ENCODE results near the gene CIITA. TPM values are rescaled to one million over a fixed set of nuclear protein-coding genes. Genes with fewer than 3 reads are reported as not detected.
"Not testable (repeated sequence)": the region's sequence is repeated elsewhere in the genome, so short reads cannot be mapped to it uniquely, and the experiment has no call there.

CIITA gene
- polyA plus RNA-seq (2013) = 126 TPM

GRCh38 chr16:10876799-10877341, at the start of gene CIITA:
CIITA (plus strand) TSS chr16:10877202; CDS start chr16:10877331, 129 bp downstream.
- peak within 1 kb of the TSS; percentile 36 to 95 (median 84) for H3K4me3 ChIP-seq (ENCODE audit: control insufficient read depth in 1 of 7, extremely low read depth in 1 of 7, insufficient read depth in 4 of 7, low read depth in 2 of 7, low read length in 6 of 7)
- no peaks in the 10 kb centered on the region for H3K9me3 ChIP-seq (ENCODE audit: control extremely low read depth in 1 of 5, control insufficient read depth in 4 of 5, insufficient read depth in 2 of 5, low read depth in 1 of 5, low read length in 4 of 5)
- 0% methylated on average over 8 of the region's 9 CpGs for WGBS (ENCODE audit: insufficient coverage)
- no peaks in the 10 kb centered on the region for H3K27me3 ChIP-seq (replicated peaks in 2 of 5; ENCODE audit: control insufficient read depth in 4 of 5, insufficient read depth in 5 of 5, low read length in 4 of 5)
- DNase-seq = peak; percentile 95 to 99 (median 99)
- ChIA-PET POLR2A (interaction anchor here (1.5 kb wide), 1 partner anchor 56 kb away, joined by 3 read pairs; no protein-coding TSS in a partner anchor), CTCF (interaction anchor here (0.7 to 4.3 kb wide), 11 partner anchors 9 to 562 kb away, joined by 3 to 28 read pairs (median 3); no protein-coding TSS in a partner anchor)
- H3K27ac ChIP-seq (ENCODE audit: insufficient read depth in 1 of 2, low read depth in 1 of 2, low read length in 2 of 2, poor library complexity in 1 of 2, severe bottlenecking in 2 of 2) = peak within 1 kb of the TSS; percentile 56 to 78
- H3K36me3 ChIP-seq (ENCODE audit: control insufficient read depth in 4 of 4, insufficient read depth in 4 of 4, low read length in 3 of 4) = peaks cover 0 to 8% (median 0%) of the 10 kb centered on the region in 4 experiments
- peaks cover 17 to 85% (median 67%) of the 10 kb centered on the region in 4 experiments for H3K4me1 ChIP-seq (ENCODE audit: control extremely low read depth in 1 of 4, control insufficient read depth in 4 of 4, insufficient read depth in 4 of 4, low read length in 3 of 4)

GRCh38 chr16:10827691-10828341, 49.2 kb upstream of the CIITA start:
- WGBS (ENCODE audit: insufficient coverage) = 97% methylated on average over 11 of the region's 11 CpGs
- no peak for DNase-seq
- Histone ChIP-seq H3K36me3 (ENCODE audit: control insufficient read depth in 4 of 4, insufficient read depth in 4 of 4, low read length in 3 of 4) (no peaks in the 10 kb centered on the region), H3K4me3 (ENCODE audit: control insufficient read depth in 1 of 7, extremely low read depth in 1 of 7, insufficient read depth in 4 of 7, low read depth in 2 of 7, low read length in 6 of 7) (no peak overlapping the region), H3K9me3 (ENCODE audit: control extremely low read depth in 1 of 5, control insufficient read depth in 4 of 5, insufficient read depth in 2 of 5, low read depth in 1 of 5, low read length in 4 of 5) (no peaks in the 10 kb centered on the region), H3K27ac (ENCODE audit: insufficient read depth in 1 of 2, low read depth in 1 of 2, low read length in 2 of 2, poor library complexity in 1 of 2, severe bottlenecking in 2 of 2) (peak overlapping the region in 1 of 2 experiments; percentile 52), H3K27me3 (replicated peaks in 2 of 5; ENCODE audit: control insufficient read depth in 4 of 5, insufficient read depth in 5 of 5, low read length in 4 of 5) (no peaks in the 10 kb centered on the region), H3K4me1 (ENCODE audit: control extremely low read depth in 1 of 4, control insufficient read depth in 4 of 4, insufficient read depth in 4 of 4, low read length in 3 of 4) (peaks cover 0 to 26% (median 18%) of the 10 kb centered on the region in 4 experiments)
- CTCF ChIA-PET = interaction anchor here (0.7 to 1.8 kb wide), 2 partner anchors 19 to 41 kb away, joined by 3 to 4 read pairs; no protein-coding TSS in a partner anchor
- POLR2A ChIA-PET = interaction anchor here (1.5 kb wide), 1 partner anchor 59 kb away, joined by 4 read pairs; no protein-coding TSS in a partner anchor

- H3K36me3 ChIP-seq (ENCODE audit: control insufficient read depth in 4 of 4, insufficient read depth in 4 of 4, low read length in 3 of 4) = no peaks in the 10 kb centered on the region
- POLR2A ChIA-PET = interaction anchor here (0.6 to 1.5 kb wide), 3 partner anchors 28 to 58 kb away, joined by 3 to 8 read pairs (median 4); no protein-coding TSS in a partner anchor
- peak overlapping the region in 3 of 7 experiments; percentile 1 to 53 (median 30) for H3K4me3 ChIP-seq (ENCODE audit: control insufficient read depth in 1 of 7, extremely low read depth in 1 of 7, insufficient read depth in 4 of 7, low read depth in 2 of 7, low read length in 6 of 7)
- 5% methylated on average over 15 of the region's 17 CpGs for WGBS (ENCODE audit: insufficient coverage)
- CTCF ChIA-PET = interaction anchor here (1.0 to 1.8 kb wide), 3 partner anchors 13 to 58 kb away, joined by 3 to 4 read pairs (median 4); no protein-coding TSS in a partner anchor
- H3K27me3 ChIP-seq (replicated peaks in 2 of 5; ENCODE audit: control insufficient read depth in 4 of 5, insufficient read depth in 5 of 5, low read length in 4 of 5) = no peaks in the 10 kb centered on the region
- peak overlapping the region; percentile 7 to 52 for H3K27ac ChIP-seq (ENCODE audit: insufficient read depth in 1 of 2, low read depth in 1 of 2, low read length in 2 of 2, poor library complexity in 1 of 2, severe bottlenecking in 2 of 2)
- H3K4me1 ChIP-seq (ENCODE audit: control extremely low read depth in 1 of 4, control insufficient read depth in 4 of 4, insufficient read depth in 4 of 4, low read length in 3 of 4) = peaks cover 0 to 26% (median 18%) of the 10 kb centered on the region in 4 experiments
- peak; percentile 27 to 82 (median 77) for DNase-seq
- H3K9me3 ChIP-seq (ENCODE audit: control extremely low read depth in 1 of 5, control insufficient read depth in 4 of 5, insufficient read depth in 2 of 5, low read depth in 1 of 5, low read length in 4 of 5) = no peaks in the 10 kb centered on the region
These were observed 48.1 kb upstream of the CIITA start for GRCh38 chr16:10828851-10829366.

- H3K36me3 ChIP-seq (ENCODE audit: control insufficient read depth in 4 of 4, insufficient read depth in 4 of 4, low read length in 3 of 4); DNase-seq; H3K9me3 ChIP-seq (ENCODE audit: control extremely low read depth in 1 of 5, control insufficient read depth in 4 of 5, insufficient read depth in 2 of 5, low read depth in 1 of 5, low read length in 4 of 5); H3K27me3 ChIP-seq (replicated peaks in 2 of 5; ENCODE audit: control insufficient read depth in 4 of 5, insufficient read depth in 5 of 5, low read length in 4 of 5): not testable (repeated sequence)
- CTCF ChIA-PET = interaction anchor here (1.0 to 1.1 kb wide), 3 partner anchors 12 to 93 kb away, joined by 3 to 4 read pairs (median 3); no protein-coding TSS in a partner anchor
- Histone ChIP-seq H3K4me3 (ENCODE audit: control insufficient read depth in 1 of 7, extremely low read depth in 1 of 7, insufficient read depth in 4 of 7, low read depth in 2 of 7, low read length in 6 of 7) (peak overlapping the region in 1 of 7 experiments; percentile 1), H3K27ac (ENCODE audit: insufficient read depth in 1 of 2, low read depth in 1 of 2, low read length in 2 of 2, poor library complexity in 1 of 2, severe bottlenecking in 2 of 2) (peak overlapping the region in 1 of 2 experiments; percentile 52), H3K4me1 (ENCODE audit: control extremely low read depth in 1 of 4, control insufficient read depth in 4 of 4, insufficient read depth in 4 of 4, low read length in 3 of 4) (peaks cover 0 to 26% (median 18%) of the 10 kb centered on the region in 4 experiments)
- POLR2A ChIA-PET = interaction anchor here (0.8 to 1.5 kb wide), 2 partner anchors 40 to 57 kb away, joined by 4 to 8 read pairs; no protein-coding TSS in a partner anchor
- WGBS (ENCODE audit: insufficient coverage) = 48% methylated on average over 3 of the region's 18 CpGs
These were observed 47.5 kb upstream of the CIITA start for GRCh38 chr16:10829390-10830098.

GRCh38 chr16:10830240-10830639, 46.8 kb upstream of the CIITA start:
- POLR2A ChIA-PET; DNase-seq; H3K27ac ChIP-seq (ENCODE audit: insufficient read depth in 1 of 2, low read depth in 1 of 2, low read length in 2 of 2, poor library complexity in 1 of 2, severe bottlenecking in 2 of 2); H3K4me3 ChIP-seq (ENCODE audit: control insufficient read depth in 1 of 7, extremely low read depth in 1 of 7, insufficient read depth in 4 of 7, low read depth in 2 of 7, low read length in 6 of 7); H3K36me3 ChIP-seq (ENCODE audit: control insufficient read depth in 4 of 4, insufficient read depth in 4 of 4, low read length in 3 of 4); H3K27me3 ChIP-seq (replicated peaks in 2 of 5; ENCODE audit: control insufficient read depth in 4 of 5, insufficient read depth in 5 of 5, low read length in 4 of 5); H3K9me3 ChIP-seq (ENCODE audit: control extremely low read depth in 1 of 5, control insufficient read depth in 4 of 5, insufficient read depth in 2 of 5, low read depth in 1 of 5, low read length in 4 of 5): not testable (repeated sequence)
- CTCF ChIA-PET = interaction anchor here (1.0 kb wide), 1 partner anchor 92 kb away, joined by 3 read pairs; no protein-coding TSS in a partner anchor
- peaks cover 0 to 26% (median 18%) of the 10 kb centered on the region in 4 experiments for H3K4me1 ChIP-seq (ENCODE audit: control extremely low read depth in 1 of 4, control insufficient read depth in 4 of 4, insufficient read depth in 4 of 4, low read length in 3 of 4)

- no peak for DNase-seq
- peaks cover 0 to 26% (median 18%) of the 10 kb centered on the region in 4 experiments for H3K4me1 ChIP-seq (ENCODE audit: control extremely low read depth in 1 of 4, control insufficient read depth in 4 of 4, insufficient read depth in 4 of 4, low read length in 3 of 4)
- H3K9me3 ChIP-seq (ENCODE audit: control extremely low read depth in 1 of 5, control insufficient read depth in 4 of 5, insufficient read depth in 2 of 5, low read depth in 1 of 5, low read length in 4 of 5) = peaks cover 0 to 3% (median 0%) of the 10 kb centered on the region in 5 experiments
- POLR2A ChIA-PET = interaction anchor here (0.5 kb wide), 1 partner anchor 82 kb away, joined by 3 read pairs; no protein-coding TSS in a partner anchor
- 98% methylated on average over 9 of the region's 10 CpGs for WGBS (ENCODE audit: insufficient coverage)
- CTCF ChIA-PET = interaction anchor here (0.8 to 1.9 kb wide), 6 partner anchors 9 to 47 kb away, joined by 3 to 4 read pairs (median 4); no protein-coding TSS in a partner anchor
- H3K36me3 ChIP-seq (ENCODE audit: control insufficient read depth in 4 of 4, insufficient read depth in 4 of 4, low read length in 3 of 4) = no peaks in the 10 kb centered on the region
- no peak overlapping the region for H3K4me3 ChIP-seq (ENCODE audit: control insufficient read depth in 1 of 7, extremely low read depth in 1 of 7, insufficient read depth in 4 of 7, low read depth in 2 of 7, low read length in 6 of 7)
- H3K27ac ChIP-seq (ENCODE audit: insufficient read depth in 1 of 2, low read depth in 1 of 2, low read length in 2 of 2, poor library complexity in 1 of 2, severe bottlenecking in 2 of 2) = no peak overlapping the region
- H3K27me3 ChIP-seq (replicated peaks in 2 of 5; ENCODE audit: control insufficient read depth in 4 of 5, insufficient read depth in 5 of 5, low read length in 4 of 5) = no peaks in the 10 kb centered on the region
These were observed 44.8 kb upstream of the CIITA start for GRCh38 chr16:10831894-10832886.
